ENCODE measurements around the gene PIK3R1.

Gene PIK3R1

GRCh38 chr5:68303754-68304420 lies 88.3 kb downstream of the PIK3R1 start:
- DNase-seq = no peak

GRCh38 chr5:68304421-68305052 lies 89.0 kb downstream of the PIK3R1 start:
- no peak for DNase-seq

GRCh38 chr5:68305223-68305870 lies 89.8 kb downstream of the PIK3R1 start:
- no peak for DNase-seq

- no peak for DNase-seq
Observed at GRCh38 chr5:68306361-68307014, 90.9 kb downstream of the PIK3R1 start.

DNA sequence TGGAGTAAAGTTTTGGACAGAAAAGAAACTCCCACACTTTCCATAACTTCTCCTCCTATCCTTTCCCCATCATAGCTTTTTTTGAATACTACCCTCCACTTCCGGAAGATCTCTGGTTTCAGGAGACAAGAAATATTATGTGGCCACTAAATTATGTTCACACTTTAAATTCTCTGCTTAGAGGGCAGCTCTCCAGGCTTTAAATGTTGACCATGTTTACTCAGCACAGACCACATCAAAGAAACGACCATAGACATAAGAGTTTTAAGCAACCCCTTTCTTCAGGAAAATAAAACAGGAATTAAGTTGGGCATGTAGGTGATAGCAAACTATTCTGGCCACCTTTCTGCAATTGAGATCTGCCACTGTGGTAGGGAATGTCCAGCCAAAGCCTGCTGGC lies 97.8 kb downstream of the PIK3R1 start:
- DNase-seq = no peak

GRCh38 chr5:68314465-68314864 lies 98.9 kb downstream of the PIK3R1 start:
- DNase-seq = no peak

GRCh38 chr5:68315679-68316271 lies 100.2 kb downstream of the PIK3R1 start:
- DNase-seq = no peak

GRCh38 chr5:68316469-68316868 lies 100.9 kb downstream of the PIK3R1 start:
- no peak for DNase-seq

GRCh38 chr5:68317646-68318045 lies 102.1 kb downstream of the PIK3R1 start:
- no peak for DNase-seq

- no peak for DNase-seq
Observed at GRCh38 chr5:68318955-68319705, 103.6 kb downstream of the PIK3R1 start.

GRCh38 chr5:68319706-68320412 lies 104.3 kb downstream of the PIK3R1 start:
- DNase-seq = no peak

DNA sequence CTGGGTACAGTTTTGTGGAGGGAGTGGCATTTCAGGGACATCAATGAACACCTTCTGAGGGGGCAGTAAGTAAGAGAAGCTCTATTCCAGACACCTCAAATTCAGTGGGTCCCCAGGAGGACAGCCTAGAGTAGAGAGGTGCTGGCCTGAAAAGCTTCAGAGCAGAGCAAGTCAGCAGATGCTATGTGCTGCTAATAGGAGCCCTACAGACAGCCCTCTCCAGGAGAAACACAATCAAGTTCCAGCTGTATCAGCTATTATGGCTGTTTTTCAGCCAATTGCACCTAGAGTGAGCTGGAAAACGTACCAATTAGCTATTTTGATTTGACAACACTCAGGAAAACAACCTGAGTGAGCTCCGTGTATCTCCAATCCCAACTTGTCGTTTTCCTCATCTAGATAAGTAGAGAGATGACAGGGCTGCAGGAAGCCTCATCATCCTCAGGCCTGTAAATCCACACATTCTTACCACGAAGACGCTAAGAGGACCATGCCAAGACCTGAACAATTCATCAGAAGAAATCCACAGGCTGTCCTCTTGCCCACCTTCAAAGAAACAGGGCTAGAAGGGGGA lies 104.9 kb downstream of the PIK3R1 start:
- DNase-seq = no peak

GRCh38 chr5:68325065-68325580 lies 109.6 kb downstream of the PIK3R1 start:
- no peak for DNase-seq

GRCh38 chr5:68329554-68330255 lies 114.1 kb downstream of the PIK3R1 start:
- DNase-seq = no peak

- no peak for DNase-seq
Observed at GRCh38 chr5:68330574-68330973, 115.0 kb downstream of the PIK3R1 start.

DNA sequence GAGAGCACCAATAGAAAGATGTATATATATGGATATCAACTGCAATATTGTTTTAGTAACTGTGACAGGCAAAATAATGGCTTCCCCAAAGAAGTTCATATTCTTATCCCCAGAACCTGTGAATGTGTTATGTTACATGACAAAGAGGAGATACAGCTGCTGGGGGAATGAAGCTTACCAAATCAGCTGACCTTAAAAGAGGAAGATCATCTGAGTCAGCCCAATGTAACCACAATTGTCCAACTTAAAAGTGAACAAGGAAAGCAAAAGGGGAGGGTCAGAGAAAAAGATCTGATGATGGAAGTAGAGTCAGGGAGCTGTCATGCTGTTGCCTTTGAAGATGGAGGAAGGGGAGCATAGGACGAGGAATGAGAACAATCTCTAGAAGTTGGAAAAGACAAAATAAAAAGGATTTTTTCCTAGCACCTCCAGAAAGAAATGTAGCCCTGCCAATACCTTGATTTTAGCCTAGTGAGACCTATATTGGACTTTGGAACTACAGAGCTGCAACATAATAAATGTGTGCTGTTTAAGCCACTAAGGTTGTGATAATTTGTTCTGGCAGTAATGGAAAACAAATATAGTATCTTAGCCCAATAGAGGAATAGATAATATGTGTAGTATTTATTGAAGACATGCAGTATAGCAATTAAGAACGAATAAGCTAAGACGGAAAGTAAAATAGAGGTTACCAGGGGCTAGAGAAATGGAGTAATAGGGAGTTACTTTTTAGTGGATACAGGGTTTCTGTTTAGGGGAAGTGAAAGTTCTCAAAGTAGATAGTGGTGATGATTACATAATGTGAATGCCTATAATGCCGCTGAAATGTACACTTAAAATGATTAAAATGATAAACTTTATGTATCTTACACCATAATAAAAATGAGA lies 115.9 kb downstream of the PIK3R1 start:
- no peak for DNase-seq

DNA sequence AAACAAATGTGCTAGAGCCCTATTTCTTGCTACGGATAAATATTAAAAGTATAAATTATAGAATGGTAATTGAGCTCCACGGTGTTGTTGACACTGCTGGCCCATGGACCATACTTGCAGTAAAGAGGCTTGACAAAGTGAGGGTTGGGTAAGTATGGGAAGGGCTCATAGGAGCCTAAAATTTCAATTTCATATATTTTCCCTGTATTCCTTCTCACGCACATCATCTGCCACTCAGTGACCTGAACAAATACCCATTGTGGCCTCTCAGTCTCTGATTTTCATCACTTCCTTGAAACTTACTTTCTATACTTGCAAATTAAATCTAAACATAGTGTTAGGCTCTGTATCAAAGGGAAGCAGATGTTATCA lies 116.5 kb downstream of the PIK3R1 start:
- no peak for DNase-seq

DNA sequence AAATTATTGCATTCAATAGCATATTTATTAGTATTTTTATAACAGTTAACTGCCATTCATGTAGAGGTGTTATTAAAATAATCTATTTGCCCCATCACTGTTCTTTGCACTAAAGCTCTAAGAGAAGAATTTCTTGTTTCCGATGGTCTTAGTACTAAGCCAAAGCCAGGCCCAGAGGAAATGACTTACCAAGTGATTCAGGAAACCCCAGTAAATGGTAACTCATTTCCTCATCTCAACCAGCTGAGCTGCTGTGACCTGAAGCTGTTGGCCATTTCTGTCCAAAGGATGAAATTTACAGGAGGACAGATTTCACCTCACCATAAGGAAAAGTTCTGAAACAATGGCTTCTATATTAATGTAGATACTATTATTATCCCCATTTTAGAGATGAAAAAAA lies 117.0 kb downstream of the PIK3R1 start:
- DNase-seq = no peak

GRCh38 chr5:68333649-68334552 lies 118.3 kb downstream of the PIK3R1 start:
- DNase-seq = no peak
